Fibroblast of the conjunctiva (primary cell): Measurements from ENCODE around the gene RAPSN.

Source experiments
- DNase-seq: peaks from one replicate; pipeline ENCODE4 v3.0.0-alpha.2; 2010; ENCODE audit warnings: low read depth

Gene RAPSN

GRCh38 chr11:47448566-47449427, at the start of gene RAPSN:
Gene RAPSN (minus strand): TSS chr11:47449136. CDS start chr11:47448964, 172 bp downstream.
- no peak for DNase-seq

GRCh38 chr11:47498149-47498548, 49.2 kb upstream of the RAPSN start:
- no peak for DNase-seq

GRCh38 chr11:47496808-47497207, 47.9 kb upstream of the RAPSN start:
- no peak for DNase-seq

GRCh38 chr11:47495856-47496217, 46.9 kb upstream of the RAPSN start:
- no peak for DNase-seq

GRCh38 chr11:47495011-47495855, 46.3 kb upstream of the RAPSN start:
- peak; percentile 92 for DNase-seq

DNA sequence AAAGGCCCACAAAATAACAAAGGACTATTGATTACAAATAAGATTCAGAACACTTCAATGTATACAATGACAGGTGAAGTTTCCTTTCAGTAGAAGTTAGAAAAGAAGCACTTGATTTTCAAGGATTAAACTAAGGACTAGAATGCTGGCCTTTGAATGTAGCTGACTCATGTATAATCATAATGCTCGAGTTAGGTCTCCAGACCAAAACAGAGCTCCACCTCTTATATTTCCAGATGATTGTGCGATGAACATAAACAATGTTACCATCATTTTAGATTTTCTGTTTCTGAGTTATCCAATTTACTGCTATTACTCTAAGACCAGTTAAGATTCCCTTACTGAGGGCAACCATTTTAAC, 40.4 kb upstream of the RAPSN start:
- DNase-seq = no peak

DNA sequence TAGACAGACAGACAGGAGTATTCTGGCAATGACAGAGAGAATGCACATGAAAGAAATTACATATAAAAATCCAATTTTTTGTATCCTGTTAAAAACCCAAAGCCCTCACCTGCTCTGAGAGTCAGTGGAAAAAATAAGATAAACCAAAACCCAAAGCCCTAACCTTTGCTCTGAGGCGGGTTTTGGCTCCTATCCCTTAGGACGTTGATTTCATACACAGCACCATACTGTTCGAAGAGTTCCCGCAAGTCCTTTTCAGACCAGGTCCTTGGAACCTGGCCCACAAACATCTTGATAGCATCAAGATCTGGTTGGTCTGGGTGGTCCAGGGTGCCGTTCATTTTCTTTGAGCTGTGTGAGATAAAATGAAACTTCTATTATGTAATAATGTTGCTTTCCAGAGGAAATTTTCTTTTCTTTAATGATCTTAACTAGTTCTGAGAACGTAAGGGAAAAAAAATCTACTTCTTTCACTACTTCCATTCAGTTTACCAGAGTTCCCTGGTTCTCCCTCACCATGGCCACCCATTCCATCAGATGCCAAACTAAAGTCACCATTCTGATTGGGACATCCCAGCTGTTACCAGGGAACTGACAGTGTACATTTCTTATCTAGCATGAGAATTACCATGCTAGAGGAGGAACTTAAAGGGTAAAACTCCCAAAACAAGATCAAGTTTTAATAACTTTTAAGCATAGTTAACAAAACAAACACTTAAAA, 39.9 kb upstream of the RAPSN start:
- no peak for DNase-seq

GRCh38 chr11:47488111-47488510, 39.2 kb upstream of the RAPSN start:
- DNase-seq = no peak

DNA sequence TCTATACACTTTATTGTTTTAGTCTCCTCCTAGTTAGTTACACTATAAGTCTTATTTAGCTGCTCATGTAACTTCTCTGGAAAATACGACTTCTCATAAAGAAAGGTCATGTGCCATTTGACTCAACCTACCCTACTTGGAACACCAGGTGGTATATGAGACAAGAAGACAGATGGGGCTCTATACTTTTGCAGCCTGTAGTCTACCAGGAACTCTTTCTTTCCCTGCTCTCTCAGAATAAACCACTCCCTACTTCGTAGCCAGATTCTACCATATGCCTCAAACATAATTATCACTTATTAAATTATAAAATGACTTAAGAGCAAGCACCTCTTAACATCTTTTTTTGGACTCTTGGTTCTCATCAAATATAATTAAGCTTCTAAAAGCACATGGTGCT, 38.5 kb upstream of the RAPSN start:
- DNase-seq = no peak

DNA sequence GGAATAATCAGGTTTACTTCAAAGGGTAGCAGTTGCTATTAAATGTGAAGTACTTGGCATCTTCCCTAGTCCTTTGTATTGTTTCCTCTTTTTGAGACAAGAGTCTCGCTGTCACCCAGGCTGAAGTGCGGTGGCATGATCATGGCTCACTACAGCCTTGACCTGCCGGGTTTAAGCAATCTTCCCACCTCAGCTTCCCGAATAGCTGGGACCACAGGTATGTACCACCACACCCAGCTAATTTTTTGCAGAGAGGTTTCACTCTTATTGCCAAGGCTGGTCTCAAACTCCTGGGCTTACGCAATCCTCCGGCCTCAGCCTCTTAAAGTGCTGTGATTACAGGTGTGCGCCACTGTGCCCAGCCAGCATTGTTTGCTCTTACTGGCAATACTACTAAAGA, 36.2 kb upstream of the RAPSN start:
- no peak for DNase-seq

- DNase-seq = no peak
These were observed 34.5 kb upstream of the RAPSN start for GRCh38 chr11:47483457-47483856.

GRCh38 chr11:47480762-47481161, 31.8 kb upstream of the RAPSN start:
- no peak for DNase-seq

DNA sequence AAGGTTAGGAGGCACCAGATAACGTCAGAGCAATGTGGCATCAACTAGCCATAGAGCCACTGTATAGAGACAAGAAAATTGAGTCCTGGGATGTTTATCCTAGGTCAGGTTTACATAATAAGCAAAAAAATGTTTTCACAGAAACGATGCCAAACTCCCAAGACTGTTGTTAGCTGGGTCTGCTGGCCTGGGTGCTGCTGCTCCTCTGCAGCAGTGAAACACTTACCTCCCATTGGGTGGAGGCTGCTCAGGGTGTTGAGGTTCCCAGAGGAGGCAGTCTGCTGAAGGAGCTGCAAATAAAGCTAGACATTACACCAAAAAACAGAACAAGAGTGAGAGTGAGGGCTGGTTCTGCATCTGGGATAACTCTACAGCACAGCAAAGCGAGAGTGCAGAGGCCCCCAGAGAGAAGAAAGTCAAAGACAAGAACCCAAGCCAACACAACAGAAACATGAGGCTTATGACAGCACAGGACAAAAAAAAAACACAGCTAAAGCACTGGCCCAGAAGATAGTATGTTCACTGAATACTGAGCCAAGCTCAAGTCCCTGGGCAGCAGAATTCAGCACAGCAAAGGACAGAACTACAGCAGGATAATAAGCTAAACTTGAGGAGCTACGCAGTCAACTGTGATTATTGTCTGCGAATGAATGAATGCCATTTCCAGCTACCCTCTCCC, 29.9 kb upstream of the RAPSN start:
- no peak for DNase-seq

- no peak for DNase-seq
These were observed 28.8 kb upstream of the RAPSN start for GRCh38 chr11:47477753-47478152.

DNA sequence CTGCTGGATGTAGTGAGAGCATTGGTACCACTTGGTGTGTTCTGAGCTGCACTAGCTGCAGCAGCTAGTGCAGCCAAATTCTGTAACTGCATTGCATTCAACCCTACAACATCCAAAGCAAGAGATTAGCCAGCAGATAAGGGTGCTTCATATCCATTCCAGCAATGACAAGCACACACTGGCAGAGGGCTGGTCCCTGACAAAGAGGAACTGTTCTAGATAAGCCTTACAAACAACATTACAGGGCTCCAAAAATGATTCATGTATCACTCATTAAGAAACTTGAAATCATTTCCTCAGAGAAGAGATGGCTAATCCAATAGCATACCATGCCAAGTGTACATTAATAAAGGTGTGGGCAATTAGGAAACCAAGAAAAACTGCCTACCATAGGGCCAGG, 28.4 kb upstream of the RAPSN start:
- no peak for DNase-seq

DNA sequence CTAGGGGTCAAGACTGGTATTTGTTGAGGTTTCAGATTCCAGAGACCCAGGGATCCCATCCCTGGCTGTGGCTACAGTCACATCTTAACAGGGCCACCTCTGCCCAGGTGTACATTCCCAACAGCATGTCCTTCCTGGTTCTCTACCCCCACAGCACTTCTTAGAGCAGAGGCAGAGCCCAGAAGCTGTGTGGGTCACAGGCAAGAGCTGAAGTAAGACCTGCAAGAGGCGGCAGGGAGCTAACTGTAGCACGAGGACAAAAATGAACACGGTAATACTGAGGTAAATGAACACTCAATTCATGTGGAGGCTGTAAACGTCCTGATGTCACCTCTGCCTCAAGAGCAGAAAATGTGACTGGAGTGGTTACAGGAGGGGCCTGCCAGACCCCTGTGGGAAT, 21.7 kb upstream of the RAPSN start:
- DNase-seq = no peak

DNA sequence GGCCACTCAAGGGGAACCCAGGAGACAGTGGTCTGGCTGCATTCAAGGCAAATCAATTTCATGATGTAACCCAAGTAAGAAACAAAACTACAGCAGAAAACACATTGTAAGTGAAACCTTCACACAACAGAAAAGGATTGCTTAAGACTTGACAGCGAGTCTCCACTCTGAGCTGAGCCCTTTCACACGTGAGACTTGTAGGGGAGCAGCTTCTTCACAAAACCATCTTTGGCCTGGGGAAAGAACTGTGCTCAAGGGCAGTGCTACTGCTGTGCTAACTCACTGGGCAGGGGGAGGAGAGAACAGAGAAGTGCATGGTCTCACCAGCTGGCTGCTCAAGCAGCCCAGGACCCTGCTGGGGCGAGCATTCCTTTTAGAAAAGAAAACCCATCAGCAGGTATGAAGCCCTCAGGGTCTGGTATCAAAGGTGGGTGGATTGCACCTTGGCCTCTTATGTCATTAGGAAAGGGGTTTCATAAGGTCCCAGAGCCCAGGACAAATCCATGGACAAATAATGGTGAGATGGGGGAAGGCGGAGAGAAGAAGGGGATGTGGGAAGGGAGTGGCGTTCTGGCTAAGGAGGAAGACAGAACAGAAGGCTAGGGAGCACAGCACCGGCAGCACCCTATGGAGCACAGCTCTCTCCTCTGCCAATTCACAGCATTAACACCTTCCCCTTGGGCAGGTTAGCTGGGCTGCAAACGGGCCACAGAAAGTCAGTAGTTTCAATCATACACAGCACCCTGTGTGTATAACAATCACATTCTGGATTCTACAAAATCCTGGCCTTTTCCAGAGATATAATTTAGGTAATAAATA, 20.6 kb upstream of the RAPSN start:
- DNase-seq = peak; percentile 54

DNA sequence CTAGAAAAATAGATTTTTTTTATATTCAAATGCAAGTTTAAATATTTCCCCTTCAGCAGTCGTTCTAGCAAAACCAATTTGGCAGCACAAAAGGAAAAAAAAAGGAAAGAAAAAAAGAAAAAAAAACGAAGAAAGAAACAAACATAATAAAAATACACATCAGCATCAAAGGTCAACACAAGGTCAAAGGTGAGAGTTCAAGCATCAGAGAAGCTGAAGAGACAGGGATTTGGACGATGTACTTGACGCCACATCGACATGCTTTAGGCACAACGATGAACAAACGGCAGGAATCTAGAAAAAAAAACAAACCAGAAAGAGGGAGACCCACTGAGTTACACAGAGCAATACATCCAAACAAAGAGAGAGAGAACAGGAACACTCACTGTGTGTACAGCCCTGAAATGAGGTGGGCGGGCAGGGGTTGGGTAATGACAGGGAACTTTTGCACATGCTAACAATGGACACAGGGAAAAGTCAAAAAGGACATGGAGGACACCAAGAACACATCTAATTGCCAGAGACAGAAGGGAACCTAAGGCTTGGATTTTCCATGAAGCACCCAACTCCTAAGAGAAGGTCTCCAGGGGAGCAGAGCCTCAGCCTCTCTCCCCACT, 19.8 kb upstream of the RAPSN start:
- DNase-seq = no peak

- DNase-seq = no peak
These were observed 18.4 kb upstream of the RAPSN start for GRCh38 chr11:47467357-47467756.

GRCh38 chr11:47466701-47467250, 17.8 kb upstream of the RAPSN start:
- peak; percentile 60 for DNase-seq
